NB4 (cell line): Measurements from ENCODE around the gene UPB1.

Experiments used
- CTCF ChIP-seq: IDR thresholded peaks from one replicate; pipeline ENCODE4 v1.5.1; 2012; ENCODE audit warnings: low read depth, low read length
- POLR2A ChIP-seq: IDR thresholded peaks from 2 replicates; pipeline ENCODE4 v1.6.1; 2011; ENCODE audit warnings: mild to moderate bottlenecking; ENCODE audit not compliant: insufficient read length; ENCODE audit errors: extremely low read depth

GRCh38 chr22:24525416-24526037 is 30.4 kb downstream of the UPB1 start:
- TF ChIP-seq CTCF (peak; percentile 86), POLR2A (no peak)
